Liver (tissue), 9 donors: ENCODE data around the gene CGNL1. TPM values are rescaled to one million over a fixed set of nuclear protein-coding genes. Genes with fewer than 3 reads are reported as not detected.
A peak's percentile ranks its signal among the peaks of the same experiment; 100 is the strongest.

Source experiments
- DNase-seq: peaks from one replicate; pipeline ENCODE4 v3.0.0-alpha.2; 2017; ENCODE audit warnings: low spot score
- H3K27ac ChIP-seq, 2 donors: one replicate each; pipeline ENCODE4 v1.7.0; 2013; ENCODE audit warnings: inconsistent platforms in 2 of 2, low read length in 2 of 2, control low read depth in 1 of 2, low read depth in 1 of 2, mild to moderate bottlenecking in 1 of 2
- H3K27me3 ChIP-seq, 4 donors: one replicate each; pipeline versions ENCODE4 v1.6.1 to v1.7.0; 2013; ENCODE audit warnings: low read length in 3 of 4, inconsistent platforms in 1 of 4, mild to moderate bottlenecking in 1 of 4, moderate library complexity in 1 of 4; ENCODE audit not compliant: control insufficient read depth in 4 of 4, insufficient read depth in 4 of 4
- H3K36me3 ChIP-seq, 4 donors: one replicate each; pipeline versions ENCODE4 v1.6.1 to v1.7.0; 2013; ENCODE audit warnings: low read length in 3 of 4, mild to moderate bottlenecking in 3 of 4, low read depth in 1 of 4, moderate library complexity in 1 of 4; ENCODE audit not compliant: control insufficient read depth in 4 of 4, insufficient read depth in 3 of 4
- H3K4me1 ChIP-seq, 4 donors: one replicate each; pipeline versions ENCODE4 v1.6.1 to v1.7.0; 2013; ENCODE audit warnings: low read length in 3 of 4, mild to moderate bottlenecking in 3 of 4, moderate library complexity in 1 of 4; ENCODE audit not compliant: control insufficient read depth in 4 of 4, insufficient read depth in 4 of 4
- H3K4me3 ChIP-seq, 3 donors: one replicate each; pipeline versions ENCODE4 v1.6.1 to v1.7.0; 2013; ENCODE audit warnings: low read length in 3 of 3, control low read depth in 1 of 3, low read depth in 1 of 3, mild to moderate bottlenecking in 1 of 3
- H3K9ac ChIP-seq, 2 donors: one replicate each; pipeline ENCODE4 v1.7.0; 2013; ENCODE audit warnings: low read length in 2 of 2, mild to moderate bottlenecking in 2 of 2, moderate library complexity in 2 of 2, control low read depth in 1 of 2, low read depth in 1 of 2
- H3K9me3 ChIP-seq, 4 donors: one replicate each; pipeline versions ENCODE4 v1.6.1 to v1.7.0; 2013; ENCODE audit warnings: low read length in 3 of 4; ENCODE audit not compliant: control insufficient read depth in 4 of 4
- ATF3 ChIP-seq: IDR thresholded peaks from 2 replicates; pipeline ENCODE4 v1.6.1; 2016; ENCODE audit warnings: antibody characterized with exemption
- CTCF ChIP-seq: fragments of 150-350 bp; IDR thresholded peaks from 2 replicates; pipeline ENCODE4 v1.5.1; 2017; ENCODE audit warnings: improper control_type of control experiment, low read depth, low read length; ENCODE audit not compliant: missing input control
- EGR1 ChIP-seq, 2 donors: IDR thresholded peaks; 2 replicates each; pipeline ENCODE4 v1.6.1; 2016 to 2018; ENCODE audit warnings: antibody characterized with exemption in 2 of 2, low read depth in 2 of 2
- FOXA1 ChIP-seq: IDR thresholded peaks from 2 replicates; pipeline ENCODE4 v1.6.1; 2016; ENCODE audit warnings: antibody characterized with exemption
- FOXA2 ChIP-seq: IDR thresholded peaks from 2 replicates; pipeline ENCODE4 v1.6.1; 2016; ENCODE audit warnings: antibody characterized with exemption
- GABPA ChIP-seq, 2 donors: IDR thresholded peaks in 1 of 2; conservative IDR thresholded peaks in 1 of 2; 2 replicates each; pipeline ENCODE4 v1.6.1; 2016; ENCODE audit warnings: antibody characterized with exemption in 2 of 2, mild to moderate bottlenecking in 1 of 2, moderate library complexity in 1 of 2
- HNF4A ChIP-seq, 2 donors: conservative IDR thresholded peaks; 2 replicates each; pipeline ENCODE4 v1.6.1; 2016; ENCODE audit warnings: antibody characterized with exemption in 2 of 2, mild to moderate bottlenecking in 2 of 2
- HNF4G ChIP-seq: IDR thresholded peaks from 2 replicates; pipeline ENCODE4 v1.6.1; 2016; ENCODE audit warnings: antibody characterized with exemption
- JUND ChIP-seq, 2 donors: IDR thresholded peaks; 2 replicates each; pipeline ENCODE4 v1.6.1; 2016; ENCODE audit warnings: antibody characterized with exemption in 2 of 2
- MAX ChIP-seq: IDR thresholded peaks from 2 replicates; pipeline ENCODE4 v1.6.1; 2016; ENCODE audit warnings: antibody characterized with exemption
- NR2F2 ChIP-seq: IDR thresholded peaks from 2 replicates; pipeline ENCODE4 v1.6.1; 2016; ENCODE audit warnings: antibody characterized with exemption
- RAD21 ChIP-seq, 2 donors: IDR thresholded peaks; 2 replicates each; pipeline ENCODE4 v1.6.1; 2016; ENCODE audit warnings: antibody characterized with exemption in 2 of 2, mild to moderate bottlenecking in 2 of 2
- RXRA ChIP-seq, 2 donors: IDR thresholded peaks; 2 replicates each; pipeline ENCODE4 v1.6.1; 2017 to 2018; ENCODE audit warnings: antibody characterized with exemption in 2 of 2, mild to moderate bottlenecking in 1 of 2
- SP1 ChIP-seq: IDR thresholded peaks from 2 replicates; pipeline ENCODE4 v1.6.1; 2018; ENCODE audit warnings: antibody characterized with exemption, mild to moderate bottlenecking
- TAF1 ChIP-seq: conservative IDR thresholded peaks from 2 replicates; pipeline ENCODE4 v1.6.1; 2016; ENCODE audit warnings: antibody characterized with exemption, mild to moderate bottlenecking
- YY1 ChIP-seq: IDR thresholded peaks from 2 replicates; pipeline ENCODE4 v1.6.1; 2016; ENCODE audit warnings: antibody characterized with exemption, mild to moderate bottlenecking
- WGBS: extraction: QIAGEN DNeasy Blood & Tissue Kit; methylation state at CpG from one replicate; pipeline ENCODE4 v1.1.7; 2013; 5-methylcytosine and 5-hydroxymethylcytosine counted together
- polyA plus RNA-seq, 2 donors: library from polyadenylated mRNA; stranded (reverse) in 1 of 2; unstranded in 1 of 2; fragments of 200-250 nt in 1 of 2; fragments of >200 nt in 1 of 2; fragmentation: Nextera tagmentation in 1 of 2; extraction: Ambion mirVana in 1 of 2; gene quantifications; one replicate each; pipeline versions ENCODE4 v1.2.1 to v1.2.3, GENCODE V29; 2013 to 2015
- total RNA-seq, 2 donors: library from RNA; depleted of rRNA; stranded (reverse); fragments of >200 nt; gene quantifications; one replicate each; pipeline ENCODE4 v1.2.3, GENCODE V29; 2014
- TF ChIP-seq, protein P1 (sequence below): IDR thresholded peaks from 2 replicates; pipeline ENCODE4 v1.6.1; 2016; ENCODE audit warnings: antibody characterized with exemption, mild to moderate bottlenecking
- TF ChIP-seq, protein P2 (sequence below): IDR thresholded peaks from 2 replicates; pipeline ENCODE4 v1.6.1; 2016; ENCODE audit warnings: antibody characterized with exemption
- donor health status: healthy.
- donor health status: healthy.
- donor health status: healthy.
- donor health status: healthy.
- donor health status: healthy.

Gene CGNL1
- total and polyA plus RNA-seq, 4 donors = 12.0 to 31.9 (median 16.1) TPM

GRCh38 chr15:57421110-57421509, 44.8 kb downstream of the CGNL1 start:
- no peaks in the 10 kb centered on the region for H3K27me3 ChIP-seq
- TF ChIP-seq HNF4G (no peak), TAF1 (no peak)
- H3K4me3 ChIP-seq = no peak overlapping the region
- 94% methylated on average over 3 of the region's 3 CpGs for WGBS
- H3K9ac ChIP-seq = peak overlapping the region in 1 of 2 donors; percentile 69
- H3K9me3 ChIP-seq = no peaks in the 10 kb centered on the region
- H3K27ac ChIP-seq = peak overlapping the region; percentile 72 to 75
- DNase-seq = no peak
- H3K4me1 ChIP-seq = peaks cover 9 to 46% (median 27%) of the 10 kb centered on the region in 4 donors
- H3K36me3 ChIP-seq = peaks cover 0 to 3% (median 0%) of the 10 kb centered on the region in 4 donors

GRCh38 chr15:57421551-57421950, 45.2 kb downstream of the CGNL1 start:
- Histone ChIP-seq H3K27ac (peak overlapping the region; percentile 72 to 75), H3K9ac (peak overlapping the region; percentile 12 to 69), H3K4me1 (peaks cover 9 to 43% (median 27%) of the 10 kb centered on the region in 4 donors), H3K27me3 (no peaks in the 10 kb centered on the region), H3K4me3 (no peak overlapping the region), H3K36me3 (peaks cover 0 to 3% (median 0%) of the 10 kb centered on the region in 4 donors), H3K9me3 (no peaks in the 10 kb centered on the region)
- WGBS = 46% methylated on average over 6 of the region's 6 CpGs
- no peak for DNase-seq
- TF ChIP-seq RAD21 (IDR thresholded peaks at IDR 0.05) = no peak
- no peak for TF ChIP-seq EGR1 (IDR thresholded peaks at IDR 0.05; ENCODE audit: low read depth in 2 of 2)
- TF ChIP-seq RXRA (IDR thresholded peaks at IDR 0.05) = no peak

- 52% methylated on average over 2 of the region's 2 CpGs for WGBS
Measured at GRCh38 chr15:57422113-57422754, 45.9 kb downstream of the CGNL1 start.

More at GRCh38 chr15:57422113-57422754, 45.9 kb downstream of the CGNL1 start:
- DNase-seq = no peak
- Histone ChIP-seq H3K36me3 (peaks cover 0 to 3% (median 0%) of the 10 kb centered on the region in 4 donors), H3K27ac (peak overlapping the region; percentile 72 to 75), H3K27me3 (no peaks in the 10 kb centered on the region), H3K9ac (no peak overlapping the region), H3K9me3 (no peaks in the 10 kb centered on the region), H3K4me3 (no peak overlapping the region), H3K4me1 (peaks cover 9 to 46% (median 32%) of the 10 kb centered on the region in 4 donors)
- no peak for TF ChIP-seq ATF3
- TF ChIP-seq TAF1 = no peak
- peak in 1 of 2 donors; percentile 22 for TF ChIP-seq RXRA (IDR thresholded peaks at IDR 0.05)
- peak in 1 of 2 donors; percentile 22 for TF ChIP-seq RAD21 (IDR thresholded peaks at IDR 0.05)
- TF ChIP-seq GABPA (IDR thresholded peaks at IDR 0.05 in 1 of 2, conservative IDR thresholded peaks at IDR 0.05 in 1 of 2) = no peak
- TF ChIP-seq HNF4A (conservative IDR thresholded peaks at IDR 0.05) = peak in 1 of 2 donors; percentile 25
- no peak for TF ChIP-seq SP1
- peak; percentile 60 for TF ChIP-seq YY1
- TF ChIP-seq, protein P1, sequence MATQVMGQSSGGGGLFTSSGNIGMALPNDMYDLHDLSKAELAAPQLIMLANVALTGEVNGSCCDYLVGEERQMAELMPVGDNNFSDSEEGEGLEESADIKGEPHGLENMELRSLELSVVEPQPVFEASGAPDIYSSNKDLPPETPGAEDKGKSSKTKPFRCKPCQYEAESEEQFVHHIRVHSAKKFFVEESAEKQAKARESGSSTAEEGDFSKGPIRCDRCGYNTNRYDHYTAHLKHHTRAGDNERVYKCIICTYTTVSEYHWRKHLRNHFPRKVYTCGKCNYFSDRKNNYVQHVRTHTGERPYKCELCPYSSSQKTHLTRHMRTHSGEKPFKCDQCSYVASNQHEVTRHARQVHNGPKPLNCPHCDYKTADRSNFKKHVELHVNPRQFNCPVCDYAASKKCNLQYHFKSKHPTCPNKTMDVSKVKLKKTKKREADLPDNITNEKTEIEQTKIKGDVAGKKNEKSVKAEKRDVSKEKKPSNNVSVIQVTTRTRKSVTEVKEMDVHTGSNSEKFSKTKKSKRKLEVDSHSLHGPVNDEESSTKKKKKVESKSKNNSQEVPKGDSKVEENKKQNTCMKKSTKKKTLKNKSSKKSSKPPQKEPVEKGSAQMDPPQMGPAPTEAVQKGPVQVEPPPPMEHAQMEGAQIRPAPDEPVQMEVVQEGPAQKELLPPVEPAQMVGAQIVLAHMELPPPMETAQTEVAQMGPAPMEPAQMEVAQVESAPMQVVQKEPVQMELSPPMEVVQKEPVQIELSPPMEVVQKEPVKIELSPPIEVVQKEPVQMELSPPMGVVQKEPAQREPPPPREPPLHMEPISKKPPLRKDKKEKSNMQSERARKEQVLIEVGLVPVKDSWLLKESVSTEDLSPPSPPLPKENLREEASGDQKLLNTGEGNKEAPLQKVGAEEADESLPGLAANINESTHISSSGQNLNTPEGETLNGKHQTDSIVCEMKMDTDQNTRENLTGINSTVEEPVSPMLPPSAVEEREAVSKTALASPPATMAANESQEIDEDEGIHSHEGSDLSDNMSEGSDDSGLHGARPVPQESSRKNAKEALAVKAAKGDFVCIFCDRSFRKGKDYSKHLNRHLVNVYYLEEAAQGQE = no peak
- no peak for TF ChIP-seq FOXA1
- no peak for TF ChIP-seq FOXA2
- no peak for TF ChIP-seq NR2F2
- TF ChIP-seq HNF4G = no peak
- no peak for TF ChIP-seq EGR1 (IDR thresholded peaks at IDR 0.05; ENCODE audit: low read depth in 2 of 2)
- TF ChIP-seq MAX = peak; percentile 65
- TF ChIP-seq JUND (IDR thresholded peaks at IDR 0.05) = peak in 1 of 2 donors; percentile 7
- TF ChIP-seq, protein P2, sequence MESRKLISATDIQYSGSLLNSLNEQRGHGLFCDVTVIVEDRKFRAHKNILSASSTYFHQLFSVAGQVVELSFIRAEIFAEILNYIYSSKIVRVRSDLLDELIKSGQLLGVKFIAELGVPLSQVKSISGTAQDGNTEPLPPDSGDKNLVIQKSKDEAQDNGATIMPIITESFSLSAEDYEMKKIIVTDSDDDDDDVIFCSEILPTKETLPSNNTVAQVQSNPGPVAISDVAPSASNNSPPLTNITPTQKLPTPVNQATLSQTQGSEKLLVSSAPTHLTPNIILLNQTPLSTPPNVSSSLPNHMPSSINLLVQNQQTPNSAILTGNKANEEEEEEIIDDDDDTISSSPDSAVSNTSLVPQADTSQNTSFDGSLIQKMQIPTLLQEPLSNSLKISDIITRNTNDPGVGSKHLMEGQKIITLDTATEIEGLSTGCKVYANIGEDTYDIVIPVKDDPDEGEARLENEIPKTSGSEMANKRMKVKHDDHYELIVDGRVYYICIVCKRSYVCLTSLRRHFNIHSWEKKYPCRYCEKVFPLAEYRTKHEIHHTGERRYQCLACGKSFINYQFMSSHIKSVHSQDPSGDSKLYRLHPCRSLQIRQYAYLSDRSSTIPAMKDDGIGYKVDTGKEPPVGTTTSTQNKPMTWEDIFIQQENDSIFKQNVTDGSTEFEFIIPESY = peak; percentile 5
- TF ChIP-seq CTCF = no peak
